HG02981 (cell line): ENCODE results near the gene THRB.
A peak's percentile ranks its signal among the peaks of the same experiment; 100 is the strongest.

Experiments used
- ATAC-seq: cut with Tn5 transposase; IDR thresholded peaks from one replicate; pipeline ENCODE4 v1.9.1; 2021; ENCODE audit warnings: mild to moderate bottlenecking, moderate library complexity; ENCODE audit not compliant: unreplicated experiment

Gene THRB

GRCh38 chr3:24494618-24495325, at the start of gene THRB:
THRB (minus strand) TSS chr3:24494850.
- peak; percentile 62 for ATAC-seq

- peak; percentile 51 for ATAC-seq
Observed at GRCh38 chr3:24541935-24542334, 47.3 kb upstream of the THRB start.

GRCh38 chr3:24540821-24541220, 46.2 kb upstream of the THRB start:
- no peak for ATAC-seq

GRCh38 chr3:24539699-24540098, 45.0 kb upstream of the THRB start:
- no peak for ATAC-seq

GRCh38 chr3:24538891-24539290, 44.2 kb upstream of the THRB start:
- no peak for ATAC-seq

- no peak for ATAC-seq
Observed at GRCh38 chr3:24533561-24534193, 39.0 kb upstream of the THRB start.

GRCh38 chr3:24530471-24530870, 35.8 kb upstream of the THRB start:
- no peak for ATAC-seq

- ATAC-seq, result no peak
Observed at GRCh38 chr3:24529210-24529609, 34.6 kb upstream of the THRB start.

GRCh38 chr3:24526640-24527212, 32.1 kb upstream of the THRB start:
- no peak for ATAC-seq

GRCh38 chr3:24525557-24525956, 30.9 kb upstream of the THRB start:
- no peak for ATAC-seq

GRCh38 chr3:24525022-24525421, 30.4 kb upstream of the THRB start:
- no peak for ATAC-seq

GRCh38 chr3:24523988-24524727, 29.5 kb upstream of the THRB start:
- no peak for ATAC-seq

- no peak for ATAC-seq
Observed at GRCh38 chr3:24523215-24523614, 28.6 kb upstream of the THRB start.

- no peak for ATAC-seq
Observed at GRCh38 chr3:24522146-24522579, 27.5 kb upstream of the THRB start.

GRCh38 chr3:24521420-24522145, 26.9 kb upstream of the THRB start:
- ATAC-seq, result no peak

- no peak for ATAC-seq
Observed at GRCh38 chr3:24520976-24521419, 26.3 kb upstream of the THRB start.

- ATAC-seq, result no peak
Observed at GRCh38 chr3:24520101-24520495, 25.4 kb upstream of the THRB start.

GRCh38 chr3:24519368-24520100, 24.9 kb upstream of the THRB start:
- ATAC-seq, result peak; percentile 46

GRCh38 chr3:24518990-24519367, 24.3 kb upstream of the THRB start:
- ATAC-seq, result no peak

GRCh38 chr3:24514119-24514518, 19.5 kb upstream of the THRB start:
- no peak for ATAC-seq
